Endothelial cell of umbilical vein (primary cell): ENCODE measurements around the gene CNPPD1. TPM values are rescaled to one million over a fixed set of nuclear protein-coding genes. Genes with fewer than 3 reads are reported as not detected.

Experiments used
- BruUV-seq: library from RNA; stranded (reverse); fragments of 400-500 nt; replicated peaks from 2 replicates; lab custom pipeline; 2021; lab: Mats Ljungman, UMichigan
- CTCF ChIA-PET: fragments of 300-600, 350-600 bp; sonication (Branson Sonifier 250); formaldehyde crosslinking; loops from one replicate; lab custom pipeline; 2021; ENCODE audit warnings: antibody characterized with exemption, inconsistent platforms; lab: Charles Lee
- POLR2A ChIA-PET: fragments of 300-600, 350-600 bp; sonication (Branson Sonifier 250); formaldehyde crosslinking; loops from one replicate; lab custom pipeline; 2021; ENCODE audit warnings: antibody characterized with exemption, inconsistent platforms; lab: Charles Lee
- DNase-seq: peaks from one replicate; pipeline ENCODE4 v3.0.0-alpha.2; 2011; ENCODE audit warnings: low read depth, low spot score
- FAIRE-seq: peaks from 2 replicates; lab custom pipeline; 2011; peaks lifted over from hg19 to GRCh38; lab: Jason Lieb, UNC
- H2AFZ ChIP-seq: 2 replicates; pipeline ENCODE4 v1.6.0; 2012; ENCODE audit warnings: low read depth, low read length, control low read depth, inconsistent platforms
- H3K27ac ChIP-seq: 2 replicates; pipeline ENCODE4 v1.5.1; 2011; ENCODE audit warnings: low read depth, mild to moderate bottlenecking, control low read depth, low read length, moderate library complexity; ENCODE audit not compliant: insufficient read depth
- H3K27me3 ChIP-seq, 2 experiments: 2 replicates each; pipeline versions ENCODE4 v1.6.0 to v1.6.1; 2011; ENCODE audit warnings: low read length in 2 of 2, mixed read lengths in 1 of 2; ENCODE audit not compliant: control insufficient read depth in 2 of 2, insufficient read depth in 2 of 2
- H3K36me3 ChIP-seq, 2 experiments: 2 replicates in 1 of 2; 3 replicates in 1 of 2; pipeline ENCODE4 v1.5.1; 2011; ENCODE audit warnings: low read length in 2 of 2, mild to moderate bottlenecking in 1 of 2, moderate library complexity in 1 of 2; ENCODE audit not compliant: control insufficient read depth in 2 of 2, insufficient read depth in 2 of 2; ENCODE audit errors: extremely low read depth in 1 of 2
- H3K4me1 ChIP-seq: 3 replicates; pipeline ENCODE4 v1.5.1; 2011; ENCODE audit warnings: mild to moderate bottlenecking, low read length; ENCODE audit not compliant: control insufficient read depth, insufficient read depth; ENCODE audit errors: extremely low read depth
- H3K4me2 ChIP-seq: 2 replicates; pipeline ENCODE4 v1.6.1; 2011; ENCODE audit warnings: low read length, control low read depth, mixed read lengths; ENCODE audit not compliant: insufficient read depth
- H3K4me3 ChIP-seq, 3 experiments: fragments of 200-600 bp in 1 of 3; sonication (generic), shearing (Covaris generic) in 1 of 3; replicated peaks in 1 of 3; 2 replicates each; pipeline ENCODE4 v1.5.1; 2011 to 2016; ENCODE audit warnings: control low read depth in 3 of 3, low read length in 3 of 3, mild to moderate bottlenecking in 2 of 3, inconsistent platforms in 1 of 3, low read depth in 1 of 3, moderate library complexity in 1 of 3; ENCODE audit not compliant: insufficient read depth in 1 of 3
- H3K79me2 ChIP-seq: 2 replicates; pipeline ENCODE4 v1.6.0; 2012; ENCODE audit warnings: low read length, inconsistent platforms; ENCODE audit not compliant: control insufficient read depth, insufficient read depth
- H3K9ac ChIP-seq: replicated peaks from 2 replicates; pipeline ENCODE3; 2011; ENCODE audit warnings: low read length, control low read depth; ENCODE audit not compliant: insufficient read depth; ENCODE audit errors: extremely low read depth
- H3K9me1 ChIP-seq: replicated peaks from 3 replicates; pipeline ENCODE4 v1.6.0; 2011; ENCODE audit warnings: mild to moderate bottlenecking, low read length; ENCODE audit not compliant: control insufficient read depth, insufficient read depth; ENCODE audit errors: extremely low read depth
- H3K9me3 ChIP-seq: replicated peaks from 2 replicates; pipeline ENCODE4 v1.5.1; 2012; ENCODE audit warnings: low read length, inconsistent platforms; ENCODE audit not compliant: control insufficient read depth, insufficient read depth
- H4K20me1 ChIP-seq: replicated peaks from 2 replicates; pipeline ENCODE3; 2011; ENCODE audit warnings: mild to moderate bottlenecking, low read length; ENCODE audit not compliant: control insufficient read depth, insufficient read depth; ENCODE audit errors: extremely low read depth
- CTCF ChIP-seq, 2 donors: IDR thresholded peaks; 1 replicate in 1 of 2; 2 replicates in 1 of 2; pipeline ENCODE4 v1.5.1; 2011; ENCODE audit warnings: low read length in 2 of 2, mild to moderate bottlenecking in 2 of 2, moderate library complexity in 2 of 2, control low read depth in 1 of 2, inconsistent platforms in 1 of 2, low read depth in 1 of 2; ENCODE audit not compliant: insufficient read depth in 1 of 2; ENCODE audit errors: extremely low read depth in 1 of 2
- EZH2 ChIP-seq: IDR thresholded peaks from 2 replicates; pipeline ENCODE4 v1.6.1; 2012; ENCODE audit warnings: borderline replicate concordance, low read depth, mild to moderate bottlenecking, moderate library complexity, low read length, inconsistent platforms; ENCODE audit not compliant: severe bottlenecking
- FOS ChIP-seq: IDR thresholded peaks from 2 replicates; pipeline ENCODE4 v1.6.1; 2011; ENCODE audit warnings: mild to moderate bottlenecking, low read length, moderate library complexity, borderline replicate concordance; ENCODE audit not compliant: insufficient read depth
- GATA2 ChIP-seq: IDR thresholded peaks from 2 replicates; pipeline ENCODE4 v1.7.0; 2011; ENCODE audit warnings: low read depth, mild to moderate bottlenecking, moderate library complexity, mixed read lengths, low read length; ENCODE audit not compliant: insufficient read length, insufficient read depth
- JUN ChIP-seq: IDR thresholded peaks from 2 replicates; pipeline ENCODE4 v1.6.1; 2011; ENCODE audit warnings: borderline replicate concordance, low read depth; ENCODE audit not compliant: insufficient read length, insufficient read depth
- MYC ChIP-seq: IDR thresholded peaks from one replicate; pipeline ENCODE4 v1.6.1; 2011; ENCODE audit warnings: mild to moderate bottlenecking, low read depth, low read length
- POLR2A ChIP-seq: IDR thresholded peaks from 2 replicates; pipeline ENCODE4 v1.6.1; 2012; ENCODE audit warnings: low read depth, mild to moderate bottlenecking, control low read depth, low read length
- POLR2AphosphoS5 ChIP-seq: IDR thresholded peaks from 2 replicates; pipeline ENCODE4 v1.6.1; 2012; ENCODE audit warnings: low read depth, mild to moderate bottlenecking, control low read depth, low read length, moderate library complexity; ENCODE audit not compliant: insufficient read depth
- dilution Hi-C: fragments of 300-500 bp; cut with MboI; formaldehyde crosslinking; loops from one replicate; pipeline ENCODE4 v1.15.0; 2019; ENCODE audit warnings: low sequenced_read_pairs; ENCODE audit not compliant: extremely low pct_ligation_motif_present
- intact Hi-C: fragments of 100-400 bp; cut with micrococcal nuclease; formaldehyde crosslinking; loops from one replicate; pipeline ENCODE4 v1.10.0; 2022
- polyA plus RNA-seq, 4 experiments: library from polyadenylated mRNA; depleted of rRNA in 3 of 4; stranded (reverse) in 3 of 4; unstranded in 1 of 4; fragments of >200 nt; gene quantifications; 2 replicates each; pipeline versions ENCODE4 v1.2.1 to v1.2.3, GENCODE V29; 2011 to 2012; ENCODE audit warnings: missing spikeins in 1 of 4
- total RNA-seq: library from RNA; stranded (reverse); gene quantifications from 2 replicates; pipeline ENCODE4 v1.2.3, GENCODE V29; 2021
- TF ChIP-seq, protein P1 (sequence below): IDR thresholded peaks from 2 replicates; pipeline ENCODE4 v1.6.1; 2011; ENCODE audit not compliant: insufficient read depth, insufficient read length

Gene CNPPD1
- total and polyA plus RNA-seq, 2 donors (not counting 3 experiments of a cell fraction or from before 2014, with no cell fraction given) = 44.0 to 55.7 TPM

GRCh38 chr2:219183151-219183772 is 6.5 kb upstream of the CNPPD1 start:
- Histone ChIP-seq H3K27ac (no peak overlapping the region), H3K27me3 (no peaks in the 10 kb centered on the region), H2AFZ (no peak overlapping the region), H3K9me1 (no peaks in the 10 kb centered on the region), H3K9ac (no peak overlapping the region), H3K36me3 (peaks cover 15 to 39% of the 10 kb centered on the region in 2 experiments), H3K4me3 (no peak overlapping the region), H3K4me1 (peaks cover 10% of the 10 kb centered on the region), H3K79me2 (peaks cover 16% of the 10 kb centered on the region), H3K9me3 (no peaks in the 10 kb centered on the region), H4K20me1 (no peaks in the 10 kb centered on the region), H3K4me2 (no peak overlapping the region)
- no peak for FAIRE-seq
- TF ChIP-seq FOS (no peak), GATA2 (no peak), POLR2AphosphoS5 (no peak), EZH2 (no peak), JUN (no peak), CTCF (IDR thresholded peaks at IDR 0.05; ENCODE audit: extremely low read depth in 1 of 2, insufficient read depth in 1 of 2, low read depth in 1 of 2, low read length in 2 of 2) (no peak), POLR2A (no peak), MYC (no peak)
- TF ChIP-seq, protein P1, sequence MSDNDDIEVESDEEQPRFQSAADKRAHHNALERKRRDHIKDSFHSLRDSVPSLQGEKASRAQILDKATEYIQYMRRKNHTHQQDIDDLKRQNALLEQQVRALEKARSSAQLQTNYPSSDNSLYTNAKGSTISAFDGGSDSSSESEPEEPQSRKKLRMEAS = no peak
- no peak for DNase-seq
- intact Hi-C loops = no loop called here
- POLR2A ChIA-PET = no interaction called here
- BruUV-seq = no TSS peak
- CTCF ChIA-PET = interaction anchor here (0.7 kb wide), 2 partner anchors 12 to 203 kb away, joined by 3 read pairs; no protein-coding TSS in a partner anchor
- dilution Hi-C loops = no loop called here
